Mesenteric fat pad (tissue), 1 donor: Measurements from ENCODE around the gene GOLGA5. TPM values are rescaled to one million over a fixed set of nuclear protein-coding genes. Genes with fewer than 3 reads are reported as not detected.
A peak's percentile ranks its signal among the peaks of the same experiment; 100 is the strongest.
"Not testable (repeated sequence)": the region's sequence is repeated elsewhere in the genome, so short reads cannot be mapped to it uniquely, and the experiment has no call there.

Source experiments
- DNase-seq: peaks from one replicate; pipeline ENCODE4 v3.0.0-alpha.2; 2020; ENCODE audit warnings: low spot score
- long read RNA-seq: library from polyadenylated mRNA; unstranded; transcript quantifications from one replicate; pipeline ENCODE4 v2.0.0, GENCODE V29; 2020
- total RNA-seq: library from RNA; stranded (reverse); fragmentation: NEBNext Ultra II Directional; extraction: Animal tissue kit (Norgen Biotek cat#: 25700); gene quantifications from one replicate; pipeline ENCODE4 v1.2.1, GENCODE V29; 2021
- donor health status: DM: yes; HTN: yes; CAD: no.

GOLGA5 gene
- total RNA-seq, result 35.3 TPM
- long read RNA-seq, transcript GOLGA5-201 (13 exons, 2,969 nt), result major isoform, 33 of 44 reads
- long read RNA-seq, partial matches to known transcripts, result 10 of 44 reads
- long read RNA-seq, other reads (novel, unspliced or antisense), result 1 of 44 reads

DNA sequence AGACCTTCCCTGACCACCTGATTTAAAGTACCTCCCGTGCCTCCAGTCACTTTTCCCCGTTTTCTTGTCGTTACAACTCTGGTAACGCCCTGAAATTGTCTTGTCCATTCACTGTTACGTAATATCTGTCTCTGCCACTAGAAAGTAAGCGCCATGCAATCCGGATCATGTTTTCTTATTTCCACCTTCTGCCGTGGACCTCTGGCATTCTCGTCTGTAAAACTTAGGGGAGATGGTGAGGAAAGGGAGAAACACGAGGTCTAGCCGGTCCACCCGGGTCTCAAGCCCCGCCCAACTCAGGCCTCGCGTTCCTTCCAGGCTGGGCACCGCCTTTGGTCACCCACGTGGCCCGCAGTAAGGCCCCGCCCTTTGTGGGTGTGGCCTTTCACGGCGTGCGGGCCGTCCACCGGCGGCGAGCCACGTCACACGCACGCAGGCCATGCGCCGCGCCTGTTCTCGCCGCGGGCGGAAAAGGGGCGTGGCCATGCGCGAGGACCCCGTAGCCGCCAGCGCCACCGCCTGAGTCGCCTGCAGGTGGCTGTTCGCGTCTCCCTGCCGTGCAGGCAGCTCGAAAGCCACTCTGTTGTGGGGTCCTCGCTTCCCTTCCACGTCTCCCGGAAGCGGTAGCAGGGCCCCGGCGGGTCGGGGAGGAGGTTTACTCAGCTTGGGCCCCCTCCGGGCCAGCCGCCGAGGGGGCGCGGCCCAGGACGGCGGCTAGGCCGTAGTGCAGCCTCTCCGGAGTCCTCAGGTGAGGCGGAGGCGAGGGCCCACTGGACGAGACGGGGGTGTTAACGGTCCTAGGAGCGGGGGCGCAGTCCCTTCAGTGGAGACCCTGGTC, at the start of gene GOLGA5:
Gene GOLGA5, plus strand, starts transcription at position 597 of the 838 bp plus-strand sequence. CDS start 3,133 bp downstream, outside the sequence.
- DNase-seq, result peak; percentile 100

DNA sequence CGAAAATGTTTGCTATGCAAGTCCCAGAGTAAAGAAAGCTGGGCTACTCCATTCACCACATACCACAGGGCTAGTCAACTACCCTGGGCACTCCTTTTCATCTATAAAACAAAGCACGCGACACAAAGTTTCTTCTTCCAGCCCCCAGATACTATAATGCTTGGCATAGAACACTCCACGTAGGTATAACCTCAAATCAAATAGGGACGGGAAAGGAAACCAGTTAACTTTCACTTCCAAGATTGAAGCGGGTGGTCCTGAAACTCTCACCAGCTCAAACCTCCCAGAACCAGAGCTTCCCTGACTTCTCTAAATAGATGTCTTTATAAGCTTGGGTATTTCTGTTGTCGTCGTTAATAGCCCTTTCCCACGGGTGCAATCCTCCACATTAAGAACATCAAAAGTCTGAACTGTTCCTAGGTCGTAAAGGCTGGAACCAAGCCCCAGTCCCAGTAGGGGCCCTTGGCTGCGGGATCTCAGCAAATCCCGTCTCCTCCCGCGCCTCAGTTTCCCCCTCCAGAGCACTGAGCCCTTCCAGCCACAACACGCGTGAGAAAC, 46.3 kb upstream of the GOLGA5 start:
- DNase-seq, result no peak

DNA sequence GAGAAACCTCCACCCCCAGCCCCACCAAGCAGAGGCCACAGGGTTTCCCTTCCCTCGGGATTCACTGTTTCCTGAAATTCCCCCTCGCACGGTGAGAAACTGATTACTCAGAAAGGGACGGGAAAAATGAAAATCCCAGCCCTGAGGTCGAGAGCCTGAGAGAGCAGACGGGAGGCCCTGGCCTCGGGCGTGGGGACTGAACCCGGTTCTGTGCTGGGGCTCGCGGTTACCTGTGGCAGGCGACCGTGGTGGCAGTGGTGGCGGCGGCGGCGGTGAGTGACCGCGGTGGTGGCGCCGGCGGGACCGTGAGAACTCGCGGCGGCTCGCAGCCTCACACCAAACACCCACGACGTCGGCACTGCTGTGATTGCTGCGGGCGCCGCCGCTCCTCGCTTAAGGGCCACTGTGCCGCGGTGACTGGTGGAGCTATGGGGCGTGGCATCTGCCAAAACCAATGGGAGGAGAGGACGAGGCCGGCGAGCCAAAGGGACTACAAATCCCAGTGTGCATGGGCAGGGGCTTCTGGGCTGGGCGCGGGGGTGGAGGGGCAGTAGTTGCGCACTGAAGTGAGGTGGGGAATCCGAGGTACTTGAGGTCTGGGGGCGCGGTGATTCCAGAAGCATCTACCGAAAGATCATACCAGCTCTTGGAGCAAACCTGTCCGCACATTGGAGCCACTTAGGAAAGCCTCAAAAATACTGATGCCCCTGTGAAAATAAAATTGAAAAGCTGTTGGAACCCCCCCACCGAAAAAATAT, 45.7 kb upstream of the GOLGA5 start, which contains the start of gene LGMN:
Gene LGMN, minus strand, starts transcription at position 369 of the 758 bp plus-strand sequence. CDS start 15,841 bp downstream, outside the sequence.
- DNase-seq, result peak; percentile 98

GRCh38 chr14:92750222-92750728, 43.8 kb upstream of the GOLGA5 start:
- DNase-seq, result not testable (repeated sequence)

GRCh38 chr14:92750994-92751400, 43.1 kb upstream of the GOLGA5 start:
- DNase-seq, result no peak

DNA sequence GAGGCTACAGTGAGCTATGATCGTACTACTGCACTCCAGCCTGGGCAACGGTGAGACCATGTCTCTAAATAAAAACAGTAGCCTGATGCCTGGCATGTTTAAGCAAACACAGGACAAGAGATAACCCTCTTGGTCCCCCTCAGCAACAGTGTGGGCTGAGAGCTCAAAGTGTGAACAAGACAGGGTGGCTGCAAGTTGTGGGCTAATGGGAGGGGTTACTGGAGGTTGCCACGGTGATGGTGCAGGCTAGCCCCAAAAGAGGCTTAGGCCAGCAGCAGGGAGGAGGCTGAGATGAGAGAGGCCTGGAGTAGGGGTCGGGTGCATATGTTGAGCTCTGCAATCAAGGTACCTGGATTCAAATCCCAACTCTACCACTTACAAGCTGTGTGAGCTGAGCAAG, 42.3 kb upstream of the GOLGA5 start:
- no peak for DNase-seq

GRCh38 chr14:92753250-92753649, 40.9 kb upstream of the GOLGA5 start:
- DNase-seq, result no peak

GRCh38 chr14:92754966-92755365, 39.1 kb upstream of the GOLGA5 start:
- DNase-seq, result no peak

DNA sequence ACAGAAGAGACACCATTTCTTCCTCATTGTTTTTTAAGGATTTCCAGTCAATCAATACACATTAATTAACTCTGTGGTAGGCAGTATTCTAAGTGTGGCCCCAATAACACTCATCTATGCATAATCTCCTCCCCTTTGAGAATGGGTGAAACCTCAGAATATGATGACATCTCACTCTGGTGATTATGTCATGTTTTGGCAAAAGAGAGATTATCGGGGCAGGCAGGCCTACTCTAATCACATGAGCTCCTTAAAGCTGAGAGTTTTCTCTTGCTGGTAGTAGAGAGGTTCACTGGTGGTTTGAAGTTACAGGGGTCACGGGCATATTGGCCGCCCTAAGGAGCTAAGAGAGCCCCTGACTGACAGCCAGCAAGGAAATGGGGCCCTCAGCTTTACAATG, 38.6 kb upstream of the GOLGA5 start:
- no peak for DNase-seq

GRCh38 chr14:92756446-92756845, 37.7 kb upstream of the GOLGA5 start:
- DNase-seq, result no peak

DNA sequence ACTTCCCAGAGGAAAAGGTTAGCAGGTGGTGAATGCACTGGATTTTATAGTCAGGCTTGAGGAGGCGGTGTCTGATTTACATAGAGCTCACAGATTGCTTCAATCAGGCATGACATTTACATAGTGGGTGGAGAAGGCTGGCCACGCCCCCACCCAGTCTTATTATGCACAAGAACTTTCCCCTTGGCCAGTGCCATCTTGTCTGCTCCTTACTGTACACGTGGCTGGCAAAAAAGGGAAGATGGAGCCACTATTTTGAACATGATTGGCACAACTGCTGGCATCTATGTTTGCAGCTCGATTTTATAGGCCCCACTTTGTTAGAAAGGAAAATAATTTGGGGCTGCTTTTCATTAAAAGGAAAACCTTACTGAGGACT, 34.8 kb upstream of the GOLGA5 start:
- no peak for DNase-seq

DNA sequence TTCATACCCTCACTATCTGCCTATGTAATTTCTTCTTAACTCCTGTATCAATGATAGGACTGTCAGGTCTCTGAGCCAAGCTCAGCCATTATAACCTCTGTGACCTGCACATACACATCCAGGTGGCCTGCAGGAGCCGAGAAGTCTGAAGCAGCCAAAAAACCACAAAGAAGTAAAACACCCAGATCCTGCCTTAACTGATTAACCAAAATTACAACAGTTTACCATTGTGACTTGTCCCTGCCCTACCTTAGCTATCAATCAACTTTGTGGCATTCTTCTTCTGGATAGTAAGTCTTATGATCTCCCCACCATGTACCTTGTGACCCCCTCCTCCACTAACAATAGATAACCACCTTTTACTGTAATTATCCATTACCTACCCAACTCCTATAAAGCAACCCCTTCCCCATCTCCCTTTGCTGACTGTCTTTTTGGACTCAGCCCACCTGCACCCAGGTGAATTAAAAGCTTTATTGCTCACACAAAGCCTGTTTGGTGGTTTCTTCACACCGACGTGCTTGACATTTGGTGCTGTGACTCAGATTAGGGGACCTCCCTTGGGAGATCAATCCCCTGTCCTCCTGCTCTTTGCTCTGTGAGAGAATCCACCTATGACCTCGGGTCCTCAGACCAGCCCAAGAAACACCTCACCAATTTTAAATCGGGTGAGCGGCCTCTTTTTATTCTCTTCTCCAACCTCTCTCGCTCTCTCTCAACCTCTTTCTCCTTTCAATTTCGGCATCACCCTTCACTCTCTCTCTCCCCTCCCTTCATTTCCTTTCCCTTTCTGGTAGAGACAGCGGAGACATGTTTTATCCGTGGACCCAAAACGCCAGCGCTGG, 34.2 kb upstream of the GOLGA5 start:
- DNase-seq, result no peak

GRCh38 chr14:92760524-92760805, 33.6 kb upstream of the GOLGA5 start:
- DNase-seq, result no peak

DNA sequence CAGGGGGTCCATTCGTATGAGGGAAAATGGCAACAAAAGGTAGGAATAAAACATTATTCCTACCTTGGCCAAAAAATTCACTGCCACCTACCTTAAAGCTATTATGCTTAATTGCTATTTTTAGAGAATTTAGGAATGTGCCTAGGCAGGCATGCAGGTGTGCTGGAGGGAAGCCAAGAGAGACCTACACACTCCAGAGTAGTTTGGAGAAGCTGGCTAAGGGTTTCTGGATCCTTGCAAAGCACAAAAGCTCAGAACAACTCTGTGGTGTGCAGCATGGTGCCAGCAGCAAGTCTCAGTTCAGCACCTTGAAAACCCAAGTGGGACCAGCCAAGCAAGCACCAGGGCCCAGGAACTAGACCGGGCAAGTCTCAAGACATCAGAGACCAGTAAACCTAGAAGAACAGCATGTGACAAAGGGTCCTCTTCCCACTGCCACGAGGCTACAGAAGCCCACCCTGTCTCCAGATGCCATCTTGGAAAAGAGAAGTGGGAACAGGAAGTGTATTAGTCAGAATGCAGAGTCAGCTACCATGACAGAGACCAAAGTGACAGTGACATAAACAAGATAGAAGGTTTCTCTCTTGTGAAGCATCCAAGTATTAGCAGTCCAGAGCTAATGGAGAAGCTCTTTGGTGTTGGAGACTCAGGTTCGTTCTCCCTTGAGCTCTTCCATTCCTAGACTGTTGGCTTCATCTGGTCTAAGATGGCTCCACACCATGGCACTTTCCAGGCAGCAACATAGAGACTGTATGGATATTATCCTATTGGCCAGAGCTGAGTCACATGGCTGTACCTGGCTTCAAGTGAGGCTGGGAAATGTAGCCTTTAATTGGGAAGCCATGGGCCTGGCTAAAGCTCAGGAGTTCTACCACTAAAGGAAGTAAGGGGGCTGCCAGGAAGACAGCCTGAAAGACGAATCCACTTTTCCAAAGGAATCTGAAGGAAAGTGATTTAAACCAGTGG, 30.2 kb upstream of the GOLGA5 start:
- DNase-seq, result not testable (repeated sequence)

DNA sequence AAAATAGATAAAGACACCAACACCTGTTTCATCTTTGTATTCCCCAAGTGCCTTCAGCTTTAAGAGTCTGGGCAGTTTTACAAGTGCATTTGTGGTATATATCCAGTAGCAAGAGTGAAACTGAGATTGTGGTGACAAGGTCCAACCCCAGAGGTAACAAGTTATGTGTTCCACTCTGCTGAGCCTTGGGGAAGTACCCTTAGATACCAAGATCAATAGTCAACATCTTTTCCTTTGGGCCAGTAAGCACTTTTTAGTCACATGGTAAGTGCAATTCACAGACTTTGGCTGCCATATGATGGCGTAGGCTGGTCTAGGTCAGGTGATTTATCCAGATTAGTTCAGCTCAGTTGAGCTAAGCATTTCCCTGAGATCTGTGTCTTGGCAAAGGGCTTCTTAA, 25.9 kb upstream of the GOLGA5 start:
- not testable (repeated sequence) for DNase-seq

- no peak for DNase-seq
These were observed 25.3 kb upstream of the GOLGA5 start for GRCh38 chr14:92768795-92769194.

DNA sequence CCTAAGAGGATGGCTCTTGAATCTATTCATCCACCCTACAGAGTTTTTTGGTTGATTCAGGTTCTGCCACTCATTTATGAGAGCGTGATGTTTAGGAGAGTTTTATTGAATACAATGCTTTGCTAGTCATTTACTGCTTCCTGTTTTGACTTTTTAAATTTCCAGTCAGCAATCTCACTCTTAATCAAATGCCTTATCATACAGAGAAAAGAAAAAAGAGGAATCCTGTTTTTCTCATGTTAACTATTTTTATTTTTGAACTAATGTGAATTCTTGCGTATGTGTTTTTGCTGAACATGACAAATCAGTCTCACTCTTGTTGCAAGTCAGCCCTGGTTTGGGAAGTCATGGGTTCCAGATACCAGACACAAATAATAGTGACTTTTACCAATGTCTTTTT, 23.6 kb upstream of the GOLGA5 start:
- DNase-seq, result no peak

GRCh38 chr14:92774572-92774971, 19.5 kb upstream of the GOLGA5 start:
- DNase-seq, result no peak

GRCh38 chr14:92775292-92775691, 18.8 kb upstream of the GOLGA5 start:
- DNase-seq, result not testable (repeated sequence)
